HG03575 (cell line): ENCODE data around the gene DLK1.

Experiments used
- ATAC-seq: cut with Tn5 transposase; IDR thresholded peaks from one replicate; pipeline ENCODE4 v1.9.1; 2021; ENCODE audit not compliant: unreplicated experiment, insufficient number of reproducible peaks, low FRiP score; ENCODE audit errors: extremely low read depth

The DLK1 gene

GRCh38 chr14:100782516-100783320 is 56.0 kb downstream of the DLK1 start:
- ATAC-seq, result no peak

- ATAC-seq, result no peak
Measured at GRCh38 chr14:100783630-100784370, 57.1 kb downstream of the DLK1 start.

- no peak for ATAC-seq
Measured at GRCh38 chr14:100784523-100785337, 58.0 kb downstream of the DLK1 start.

- no peak for ATAC-seq
Measured at GRCh38 chr14:100785338-100785615, 58.6 kb downstream of the DLK1 start.

- no peak for ATAC-seq
Measured at GRCh38 chr14:100785626-100786025, 58.9 kb downstream of the DLK1 start.

GRCh38 chr14:100786131-100786530 is 59.4 kb downstream of the DLK1 start:
- no peak for ATAC-seq

- no peak for ATAC-seq
Measured at GRCh38 chr14:100786576-100787219, 60.0 kb downstream of the DLK1 start.

- no peak for ATAC-seq
Measured at GRCh38 chr14:100787659-100788058, 61.0 kb downstream of the DLK1 start.
